ENCODE data around the gene FOXD1. TPM values are rescaled to one million over a fixed set of nuclear protein-coding genes. Genes with fewer than 3 reads are reported as not detected.
A peak's percentile ranks its signal among the peaks of the same experiment; 100 is the strongest.

Gene FOXD1
- total and polyA plus RNA-seq, 8 donors, result 0.18 to 0.28 (median 0.19) TPM; not detected in 5

- Histone ChIP-seq H3K36me3 (no peaks in the 10 kb centered on the region), H3K4me3 (no peak overlapping the region), H3K27ac (no peak overlapping the region), H3K27me3 (peaks cover 39 to 97% (median 78%) of the 10 kb centered on the region in 3 donors), H3K9me3 (no peaks in the 10 kb centered on the region), H3K4me1 (peaks cover 23 to 42% (median 31%) of the 10 kb centered on the region in 4 donors)
- 12 to 22% (median 12%) methylated on average over 7 of the region's 7 CpGs for WGBS, 5 donors
- intact Hi-C loops (cut with DNase I; ENCODE audit: low total_unique reads), result no loop called here
- DNase-seq, result no peak
- TF ChIP-seq POLR2A (IDR thresholded peaks at IDR 0.05) (no peak), CTCF (IDR thresholded peaks at IDR 0.05) (no peak), POLR2AphosphoS5 (IDR thresholded peaks at IDR 0.05) (no peak), EP300 (IDR thresholded peaks at IDR 0.05) (no peak)
Measured at GRCh38 chr5:73450137-73450536, 1.6 kb upstream of the FOXD1 start.

- 0 to 3% (median 1%) methylated on average over 8 to 125 of the region's 127 CpGs for WGBS, 5 donors
- Histone ChIP-seq H3K9me3 (peaks cover 0 to 6% (median 0%) of the 10 kb centered on the region in 4 donors), H3K27ac (no peak overlapping the region), H3K4me1 (peaks cover 23 to 42% (median 31%) of the 10 kb centered on the region in 4 donors), H3K36me3 (no peaks in the 10 kb centered on the region), H3K4me3 (peak overlapping the region; percentile 33 to 61 (median 48)), H3K27me3 (peaks cover 61 to 98% (median 93%) of the 10 kb centered on the region in 3 donors)
- intact Hi-C loops (cut with DNase I; ENCODE audit: low total_unique reads), result loop anchor here (10.0 kb wide), 1 partner anchor 233 kb away; no protein-coding TSS in a partner anchor
- peak in 1 of 2 donors; percentile 70 for DNase-seq
- TF ChIP-seq EP300 (IDR thresholded peaks at IDR 0.05) (no peak), CTCF (IDR thresholded peaks at IDR 0.05) (no peak), POLR2A (IDR thresholded peaks at IDR 0.05) (no peak), POLR2AphosphoS5 (IDR thresholded peaks at IDR 0.05) (no peak)
Measured at GRCh38 chr5:73447530-73448462, 781 bp downstream of the FOXD1 start.

- WGBS, 5 donors, result 2 to 5% (median 3%) methylated on average over 65 to 119 of the region's 119 CpGs
- Histone ChIP-seq H3K36me3 (no peaks in the 10 kb centered on the region), H3K27me3 (peaks cover 67 to 98% (median 93%) of the 10 kb centered on the region in 3 donors), H3K9me3 (peaks cover 0 to 6% (median 0%) of the 10 kb centered on the region in 4 donors), H3K4me1 (peaks cover 23 to 42% (median 31%) of the 10 kb centered on the region in 4 donors), H3K4me3 (peak overlapping the region; percentile 28 to 52 (median 39)), H3K27ac (no peak overlapping the region)
- TF ChIP-seq POLR2AphosphoS5 (IDR thresholded peaks at IDR 0.05) (no peak), CTCF (IDR thresholded peaks at IDR 0.05) (no peak), POLR2A (IDR thresholded peaks at IDR 0.05) (no peak), EP300 (IDR thresholded peaks at IDR 0.05) (no peak)
- DNase-seq, result peak in 1 of 2 donors; percentile 50
- intact Hi-C loops (cut with DNase I; ENCODE audit: low total_unique reads), result loop anchor here (10.0 kb wide), 1 partner anchor 232 kb away; no protein-coding TSS in a partner anchor
Measured at GRCh38 chr5:73446631-73447529, 1.7 kb downstream of the FOXD1 start.
